Activated naive CD4-positive, alpha-beta T cell treated with anti-CD3 and anti-CD28 coated beads, Interleukin-2, amount 50 U/mL, for 16 hours (primary cell): ENCODE measurements around the gene PPFIBP2.

Source experiments
- DNase-seq: peaks from one replicate; pipeline ENCODE4 v3.0.0-alpha.2; 2020

PPFIBP2 gene

GRCh38 chr11:7671347-7672215 lies 157.8 kb downstream of the PPFIBP2 start:
- DNase-seq, result no peak

GRCh38 chr11:7672276-7672959 lies 158.6 kb downstream of the PPFIBP2 start:
- no peak for DNase-seq

- DNase-seq, result no peak
These were observed 159.3 kb downstream of the PPFIBP2 start, which contains the start of gene CYB5R2 for GRCh38 chr11:7672960-7673723. Gene CYB5R2, minus strand, starts transcription at chr11:7673500. Its CDS starts 675 bp downstream, at chr11:7672825.

- peak; percentile 21 for DNase-seq
These were observed 160.1 kb downstream of the PPFIBP2 start for GRCh38 chr11:7673724-7674434.

- no peak for DNase-seq
These were observed 161.8 kb downstream of the PPFIBP2 start for GRCh38 chr11:7675631-7676030.

- no peak for DNase-seq
These were observed 163.3 kb downstream of the PPFIBP2 start for GRCh38 chr11:7677071-7677470.

- no peak for DNase-seq
These were observed 164.0 kb downstream of the PPFIBP2 start for GRCh38 chr11:7677796-7678201.

- no peak for DNase-seq
These were observed 169.8 kb downstream of the PPFIBP2 start for GRCh38 chr11:7683571-7683970.

GRCh38 chr11:7686761-7687160 lies 173.0 kb downstream of the PPFIBP2 start:
- DNase-seq, result no peak

GRCh38 chr11:7687386-7687785 lies 173.6 kb downstream of the PPFIBP2 start:
- DNase-seq, result no peak

GRCh38 chr11:7688238-7688826 lies 174.5 kb downstream of the PPFIBP2 start:
- no peak for DNase-seq

- DNase-seq, result no peak
These were observed 175.4 kb downstream of the PPFIBP2 start for GRCh38 chr11:7689239-7689638.

- DNase-seq, result no peak
These were observed 176.8 kb downstream of the PPFIBP2 start for GRCh38 chr11:7690648-7691047.

- DNase-seq, result no peak
These were observed 178.1 kb downstream of the PPFIBP2 start for GRCh38 chr11:7691759-7692350.

- DNase-seq, result no peak
These were observed 178.6 kb downstream of the PPFIBP2 start for GRCh38 chr11:7692426-7692825.

GRCh38 chr11:7694235-7694634 lies 180.4 kb downstream of the PPFIBP2 start:
- DNase-seq, result no peak

- no peak for DNase-seq
These were observed 182.6 kb downstream of the PPFIBP2 start for GRCh38 chr11:7696424-7696823.
